OCI-LY3 (cell line): Measurements from ENCODE around the gene MSH4.
"Not testable (repeated sequence)": the region's sequence is repeated elsewhere in the genome, so short reads cannot be mapped to it uniquely, and the experiment has no call there.

Source experiments
- H2AFZ ChIP-seq: fragments of 200-600, 300-600 bp; shearing (Covaris generic); 2 replicates; pipeline ENCODE4 v1.6.0; 2014; ENCODE audit warnings: antibody characterized with exemption, low read depth, low read length
- H3K27ac ChIP-seq: fragments of 200-600, 300-600 bp; sonication (generic); 2 replicates; pipeline ENCODE4 v1.5.1; 2014; ENCODE audit warnings: mild to moderate bottlenecking, low read length, moderate library complexity, mixed read lengths
- H3K27me3 ChIP-seq: fragments of 200-600, 300-600 bp; sonication (generic); 2 replicates; pipeline ENCODE4 v1.6.1; 2014; ENCODE audit warnings: low read depth, low read length, mixed read lengths
- H3K36me3 ChIP-seq: fragments of 200-600, 300-600 bp; sonication (generic); replicated peaks from 2 replicates; pipeline ENCODE3; 2014; ENCODE audit warnings: low read depth, low read length, mixed read lengths
- H3K4me1 ChIP-seq: fragments of 300-600, 200-600 bp; sonication (generic); 2 replicates; pipeline ENCODE4 v1.6.1; 2014; ENCODE audit warnings: low read length, mixed read lengths
- H3K4me2 ChIP-seq: fragments of 200-600, 300-600 bp; sonication (generic); 2 replicates; pipeline ENCODE4 v1.6.1; 2014; ENCODE audit warnings: low read length, mixed read lengths
- H3K4me3 ChIP-seq: fragments of 300-600, 200-600 bp; sonication (generic); 2 replicates; pipeline ENCODE4 v1.5.1; 2014; ENCODE audit warnings: antibody characterized with exemption, mild to moderate bottlenecking, low read length, moderate library complexity
- H3K79me2 ChIP-seq: fragments of 300-600, 200-600 bp; shearing (Covaris generic); 2 replicates; pipeline ENCODE4 v1.6.1; 2014; ENCODE audit warnings: mild to moderate bottlenecking, low read length, mixed read lengths
- H3K9ac ChIP-seq: fragments of 300-600, 200-600 bp; shearing (Covaris generic); 2 replicates; pipeline ENCODE4 v1.6.0; 2014; ENCODE audit warnings: mild to moderate bottlenecking, low read length, moderate library complexity
- H3K9me3 ChIP-seq: fragments of 200-600, 300-600 bp; shearing (Covaris generic); 2 replicates; pipeline ENCODE4 v1.6.1; 2014; ENCODE audit warnings: low read length, mixed read lengths; ENCODE audit not compliant: insufficient read depth
- H4K20me1 ChIP-seq: fragments of 200-600, 300-600 bp; sonication (generic); 2 replicates; pipeline ENCODE4 v1.6.1; 2016; ENCODE audit warnings: low read length, mixed read lengths; ENCODE audit not compliant: insufficient read depth
- CTCF ChIP-seq: fragments of 200-600, 300-600 bp; sonication (generic); IDR thresholded peaks from 2 replicates; pipeline ENCODE4 v1.5.1; 2014; ENCODE audit warnings: antibody characterized with exemption, low read length, low read depth
- EZH2phosphoT487 ChIP-seq: fragments of 200-600 bp; shearing (Covaris generic); IDR thresholded peaks from 2 replicates; pipeline ENCODE4 v1.6.1; 2018; ENCODE audit warnings: antibody characterized with exemption, mixed run types, low read depth

MSH4 gene

DNA sequence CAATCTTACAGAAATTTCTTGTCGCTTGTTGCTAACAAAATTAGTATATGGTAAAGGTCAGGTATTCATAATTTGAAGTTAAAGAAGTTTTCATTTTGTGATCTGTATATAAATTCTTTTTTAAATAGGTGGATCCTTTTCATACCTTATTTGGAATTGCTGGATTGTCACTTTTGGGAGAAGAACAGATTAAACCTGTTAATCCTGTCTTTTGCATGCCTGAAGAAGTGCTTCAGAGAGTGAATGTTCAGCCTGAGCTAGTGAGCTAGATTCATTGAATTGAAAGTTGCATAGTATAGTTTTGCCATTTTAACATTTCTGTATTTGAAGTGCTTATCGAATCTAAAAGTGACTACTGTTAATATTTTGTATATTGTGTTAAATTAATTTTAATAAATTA lies 2.3 kb upstream of the MSH4 start:
- Histone ChIP-seq H3K36me3 (peaks cover 65% of the 10 kb centered on the region), H3K4me3 (no peak overlapping the region), H3K79me2 (peaks cover 38% of the 10 kb centered on the region), H3K9me3 (no peaks in the 10 kb centered on the region), H3K4me2 (no peak overlapping the region), H4K20me1 (peaks cover 32% of the 10 kb centered on the region), H3K27me3 (no peaks in the 10 kb centered on the region), H2AFZ (no peak overlapping the region), H3K27ac (no peak overlapping the region), H3K4me1 (peaks cover 6% of the 10 kb centered on the region), H3K9ac (no peak overlapping the region)
- TF ChIP-seq EZH2phosphoT487 = no peak
- TF ChIP-seq CTCF = no peak

- H3K9me3 ChIP-seq = no peaks in the 10 kb centered on the region
- no peaks in the 10 kb centered on the region for H3K4me1 ChIP-seq
- peaks cover 20% of the 10 kb centered on the region for H4K20me1 ChIP-seq
- no peak overlapping the region for H3K9ac ChIP-seq
- H3K36me3 ChIP-seq = peaks cover 54% of the 10 kb centered on the region
- H2AFZ ChIP-seq = no peak overlapping the region
- H3K4me3 ChIP-seq = no peak overlapping the region
- no peak overlapping the region for H3K27ac ChIP-seq
- TF ChIP-seq CTCF (no peak), EZH2phosphoT487 (no peak)
- no peaks in the 10 kb centered on the region for H3K27me3 ChIP-seq
- peaks cover 25% of the 10 kb centered on the region for H3K79me2 ChIP-seq
- H3K4me2 ChIP-seq = no peak overlapping the region
Measured at GRCh38 chr1:75795703-75796193, 934 bp upstream of the MSH4 start.

DNA sequence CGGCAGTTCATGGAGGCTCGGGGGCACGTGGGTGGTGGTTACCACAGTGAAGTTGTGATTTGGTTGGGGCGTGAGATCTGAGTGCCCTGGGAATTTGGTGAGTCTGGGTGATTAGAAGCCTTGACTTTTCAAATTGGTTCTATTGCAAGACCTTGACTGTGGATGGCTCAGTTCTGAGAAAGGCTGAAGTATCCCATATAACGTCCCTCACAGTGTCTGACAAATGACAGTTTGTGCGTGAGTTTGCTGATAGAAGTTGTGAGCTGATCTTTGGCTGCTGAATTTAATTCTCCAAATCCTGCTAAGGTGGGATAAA lies 549 bp downstream of the MSH4 start:
- Histone ChIP-seq H3K36me3 (peaks cover 40% of the 10 kb centered on the region), H3K4me3 (no peak overlapping the region), H3K9me3 (no peaks in the 10 kb centered on the region), H4K20me1 (peaks cover 11% of the 10 kb centered on the region), H3K4me1 (peaks cover 4% of the 10 kb centered on the region), H3K9ac (no peak overlapping the region), H3K27ac (no peak overlapping the region), H2AFZ (no peak overlapping the region), H3K4me2 (no peak overlapping the region), H3K79me2 (peaks cover 11% of the 10 kb centered on the region), H3K27me3 (no peaks in the 10 kb centered on the region)
- TF ChIP-seq EZH2phosphoT487 = no peak
- no peak for TF ChIP-seq CTCF

DNA sequence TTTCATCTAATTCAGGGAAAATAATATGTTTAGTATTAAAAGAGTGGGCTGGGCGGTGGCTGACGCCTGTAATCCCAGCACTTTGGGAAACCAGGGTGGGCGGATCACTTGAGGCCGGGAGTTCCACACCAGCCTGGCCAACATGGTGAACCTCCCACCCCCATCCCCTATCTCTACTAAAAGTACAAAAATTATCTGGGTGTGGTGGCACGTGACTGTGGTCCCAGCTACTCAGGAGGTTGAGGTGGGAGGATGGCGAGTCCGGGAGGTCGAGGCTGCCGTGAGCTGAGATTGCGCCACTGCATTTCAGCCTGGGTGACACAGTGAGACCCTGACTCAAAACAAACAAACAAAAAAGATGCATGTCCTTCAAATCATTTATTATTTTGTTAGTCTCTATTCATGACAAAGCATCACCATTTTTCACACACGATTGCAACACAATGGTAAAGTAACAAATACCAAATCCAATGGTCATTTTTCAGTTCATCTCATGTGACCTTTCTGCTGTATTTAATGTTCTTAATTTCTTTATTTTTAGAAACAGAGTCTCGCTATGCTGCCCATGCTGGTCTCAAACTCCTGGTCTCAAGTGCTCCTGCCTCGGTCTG lies 1.0 kb downstream of the MSH4 start:
- Histone ChIP-seq H3K4me2 (no peak overlapping the region), H3K9me3 (no peaks in the 10 kb centered on the region), H4K20me1 (peaks cover 8% of the 10 kb centered on the region), H3K36me3 (peaks cover 39% of the 10 kb centered on the region), H3K79me2 (peaks cover 6% of the 10 kb centered on the region), H3K4me1 (peaks cover 9% of the 10 kb centered on the region), H3K27me3 (no peaks in the 10 kb centered on the region), H3K27ac (no peak overlapping the region), H3K9ac (no peak overlapping the region), H2AFZ (no peak overlapping the region), H3K4me3 (no peak overlapping the region)
- TF ChIP-seq CTCF (no peak), EZH2phosphoT487 (no peak)

DNA sequence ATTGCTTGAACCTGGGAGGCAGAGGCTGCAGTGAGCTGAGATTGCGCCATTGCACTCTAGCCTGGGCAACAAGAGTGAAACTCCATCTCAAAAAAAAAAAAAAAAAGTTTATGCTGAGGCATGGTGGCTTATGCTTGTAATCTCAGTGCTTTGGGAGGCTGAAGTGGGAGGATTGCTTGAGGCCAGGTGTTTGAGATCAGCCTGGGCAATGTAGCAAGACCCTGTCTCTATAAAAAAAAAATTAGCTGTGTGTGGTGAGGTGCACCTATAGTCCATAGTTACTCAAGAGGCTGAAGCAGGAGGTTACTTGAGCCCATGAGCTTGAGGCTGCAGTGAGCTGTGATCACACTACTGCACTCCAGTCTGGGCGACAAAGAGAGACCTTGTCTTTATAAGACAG lies 4.8 kb downstream of the MSH4 start:
- H3K9me3 ChIP-seq, H2AFZ ChIP-seq, H4K20me1 ChIP-seq, H3K9ac ChIP-seq, H3K4me3 ChIP-seq, H3K27me3 ChIP-seq, H3K4me2 ChIP-seq, H3K79me2 ChIP-seq, H3K27ac ChIP-seq: not testable (repeated sequence)
- peaks cover 16% of the 10 kb centered on the region for H3K36me3 ChIP-seq
- peaks cover 21% of the 10 kb centered on the region for H3K4me1 ChIP-seq
